Progenitor cell of endocrine pancreas (in vitro differentiated cells): ENCODE data around the gene KCNQ1. TPM values are rescaled to one million over a fixed set of nuclear protein-coding genes. Genes with fewer than 3 reads are reported as not detected.
A peak's percentile ranks its signal among the peaks of the same experiment; 100 is the strongest.

Experiments used
- DNase-seq: peaks from one replicate; pipeline ENCODE4 v3.0.0; 2021; ENCODE audit warnings: low spot score; ENCODE audit not compliant: unreplicated experiment
- H3K27ac Mint-ChIP-seq: 2 replicates; pipeline ENCODE4 v1.8.0; 2021; ENCODE audit warnings: mild to moderate bottlenecking, moderate library complexity, mixed read lengths
- H3K27me3 Mint-ChIP-seq: 2 replicates; pipeline ENCODE4 v1.8.0; 2021; ENCODE audit warnings: mixed read lengths
- H3K36me3 Mint-ChIP-seq: 2 replicates; pipeline ENCODE4 v1.8.0; 2022; ENCODE audit warnings: mixed read lengths; ENCODE audit not compliant: insufficient read depth
- H3K4me1 Mint-ChIP-seq: 2 replicates; pipeline ENCODE4 v1.8.0; 2021; ENCODE audit warnings: low read depth, mixed read lengths
- H3K4me3 Mint-ChIP-seq: 2 replicates; pipeline ENCODE4 v1.8.0; 2021; ENCODE audit warnings: low read depth, mild to moderate bottlenecking, moderate library complexity, mixed read lengths
- H3K9me3 Mint-ChIP-seq: 2 replicates; pipeline ENCODE4 v1.8.0; 2021; ENCODE audit warnings: low read depth, mixed read lengths
- total RNA-seq: library from RNA; stranded (reverse); gene quantifications from 2 replicates; pipeline ENCODE4 v1.2.1, GENCODE V29; 2021
- TF ChIP-seq, protein P1 (sequence below): fragments of 200-600 bp; sonication (generic); IDR thresholded peaks from one replicate; pipeline ENCODE4 v1.5.0; 2021; ENCODE audit warnings: antibody characterized with exemption, mild to moderate bottlenecking; ENCODE audit not compliant: unreplicated experiment

KCNQ1 gene
- total RNA-seq, 1 donor from 2014 or later, result 3.3 TPM

DNA sequence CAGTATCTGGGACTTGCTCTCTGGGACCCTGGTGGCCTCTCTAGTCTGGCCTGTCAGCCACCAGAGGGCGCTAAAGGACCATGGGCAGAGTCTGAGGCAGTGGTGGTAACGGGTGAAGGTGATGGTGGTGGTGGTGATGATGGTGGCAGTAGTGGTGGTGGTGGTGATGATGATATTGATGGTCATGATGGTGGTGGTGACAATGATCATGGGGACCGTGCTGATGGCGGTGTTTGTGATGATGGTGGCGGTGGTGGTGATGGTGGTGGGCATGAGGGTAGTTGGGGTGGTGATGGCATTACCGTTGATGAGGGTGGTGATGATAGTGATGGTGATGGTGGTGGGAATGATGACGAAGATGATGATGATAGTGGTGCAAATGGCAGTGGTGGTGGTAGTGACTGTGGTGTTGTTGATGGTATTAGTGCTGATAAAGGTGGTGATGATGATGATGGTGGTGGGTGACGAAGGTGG, 16.4 kb upstream of the KCNQ1 start:
- Mint-ChIP-seq H3K36me3 (no peaks in the 10 kb centered on the region), H3K4me1 (no peaks in the 10 kb centered on the region), H3K4me3 (no peak overlapping the region), H3K9me3 (no peaks in the 10 kb centered on the region), H3K27ac (no peak overlapping the region), H3K27me3 (peaks cover 6% of the 10 kb centered on the region)
- TF ChIP-seq, protein P1, sequence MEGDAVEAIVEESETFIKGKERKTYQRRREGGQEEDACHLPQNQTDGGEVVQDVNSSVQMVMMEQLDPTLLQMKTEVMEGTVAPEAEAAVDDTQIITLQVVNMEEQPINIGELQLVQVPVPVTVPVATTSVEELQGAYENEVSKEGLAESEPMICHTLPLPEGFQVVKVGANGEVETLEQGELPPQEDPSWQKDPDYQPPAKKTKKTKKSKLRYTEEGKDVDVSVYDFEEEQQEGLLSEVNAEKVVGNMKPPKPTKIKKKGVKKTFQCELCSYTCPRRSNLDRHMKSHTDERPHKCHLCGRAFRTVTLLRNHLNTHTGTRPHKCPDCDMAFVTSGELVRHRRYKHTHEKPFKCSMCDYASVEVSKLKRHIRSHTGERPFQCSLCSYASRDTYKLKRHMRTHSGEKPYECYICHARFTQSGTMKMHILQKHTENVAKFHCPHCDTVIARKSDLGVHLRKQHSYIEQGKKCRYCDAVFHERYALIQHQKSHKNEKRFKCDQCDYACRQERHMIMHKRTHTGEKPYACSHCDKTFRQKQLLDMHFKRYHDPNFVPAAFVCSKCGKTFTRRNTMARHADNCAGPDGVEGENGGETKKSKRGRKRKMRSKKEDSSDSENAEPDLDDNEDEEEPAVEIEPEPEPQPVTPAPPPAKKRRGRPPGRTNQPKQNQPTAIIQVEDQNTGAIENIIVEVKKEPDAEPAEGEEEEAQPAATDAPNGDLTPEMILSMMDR, result peak; percentile 77
- DNase-seq, result peak; percentile 71

DNA sequence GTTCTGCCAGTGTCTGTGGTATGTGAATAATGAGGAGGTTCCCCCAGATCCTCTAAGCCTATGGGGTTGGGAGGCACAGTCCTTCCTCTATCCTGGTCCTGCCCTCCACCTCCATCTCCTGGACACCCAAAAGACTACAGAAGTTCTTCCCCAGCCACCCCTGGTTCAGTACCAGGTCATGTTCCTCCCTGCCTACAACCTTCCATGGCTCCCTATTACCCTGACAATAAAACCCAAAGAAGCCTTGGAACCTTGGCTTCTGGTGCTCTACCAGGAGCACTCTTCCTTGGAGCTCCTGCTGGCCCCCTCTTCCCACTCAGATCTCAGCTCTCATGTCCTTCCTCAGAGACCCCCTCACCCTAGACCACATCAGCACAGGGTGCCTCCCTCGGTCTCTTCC, 13.4 kb upstream of the KCNQ1 start:
- DNase-seq, result no peak
- Mint-ChIP-seq H3K27ac (no peak overlapping the region), H3K36me3 (no peaks in the 10 kb centered on the region), H3K27me3 (peaks cover 6% of the 10 kb centered on the region), H3K4me3 (no peak overlapping the region), H3K9me3 (no peaks in the 10 kb centered on the region), H3K4me1 (no peaks in the 10 kb centered on the region)
- TF ChIP-seq, protein P1, result no peak

DNA sequence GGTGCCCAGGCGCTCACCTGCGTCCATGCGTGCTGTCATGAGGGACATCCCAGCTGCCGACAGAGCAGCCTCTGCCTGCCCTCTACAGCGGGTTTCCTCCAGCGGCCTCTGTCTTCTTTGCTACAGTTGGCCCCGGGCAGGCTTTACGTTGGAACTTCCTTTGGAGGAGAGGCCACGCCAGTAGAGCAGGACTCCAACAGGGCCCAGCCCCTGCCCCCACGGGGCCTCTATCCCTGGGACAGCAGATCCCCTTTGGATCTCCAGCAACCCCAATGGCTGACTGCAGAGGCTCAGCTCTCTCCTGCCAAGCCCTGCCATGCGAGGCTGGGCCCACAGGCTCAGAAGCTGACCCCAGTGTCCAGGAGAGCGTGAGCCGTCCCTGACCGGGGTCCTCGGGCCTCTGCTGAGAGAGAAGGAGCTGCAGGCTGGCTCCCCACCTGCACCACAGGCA, 12.6 kb upstream of the KCNQ1 start:
- H3K4me1 Mint-ChIP-seq, result no peaks in the 10 kb centered on the region
- no peak overlapping the region for H3K27ac Mint-ChIP-seq
- H3K9me3 Mint-ChIP-seq, result no peaks in the 10 kb centered on the region
- no peak for DNase-seq
- H3K27me3 Mint-ChIP-seq, result peaks cover 9% of the 10 kb centered on the region
- TF ChIP-seq, protein P1, result no peak
- H3K36me3 Mint-ChIP-seq, result no peaks in the 10 kb centered on the region
- H3K4me3 Mint-ChIP-seq, result no peak overlapping the region

GRCh38 chr11:2432628-2433071, 12.2 kb upstream of the KCNQ1 start:
- Mint-ChIP-seq H3K9me3 (no peaks in the 10 kb centered on the region), H3K27ac (no peak overlapping the region), H3K27me3 (peaks cover 13% of the 10 kb centered on the region), H3K4me3 (no peak overlapping the region), H3K36me3 (no peaks in the 10 kb centered on the region), H3K4me1 (no peaks in the 10 kb centered on the region)
- no peak for DNase-seq
- TF ChIP-seq, protein P1, result no peak

- TF ChIP-seq, protein P1, result no peak
- DNase-seq, result no peak
- no peaks in the 10 kb centered on the region for H3K9me3 Mint-ChIP-seq
- H3K4me1 Mint-ChIP-seq, result no peaks in the 10 kb centered on the region
- no peak overlapping the region for H3K27ac Mint-ChIP-seq
- H3K4me3 Mint-ChIP-seq, result no peak overlapping the region
- H3K27me3 Mint-ChIP-seq, result peaks cover 19% of the 10 kb centered on the region
- H3K36me3 Mint-ChIP-seq, result no peaks in the 10 kb centered on the region
Measured at GRCh38 chr11:2433106-2433925, 11.5 kb upstream of the KCNQ1 start.
